Sigmoid colon (tissue), 3 donors: ENCODE data around the gene SH3BP1.

Experiments used
- POLR2A ChIP-seq, 2 donors: fragments of 450-650 bp; IDR thresholded peaks; one replicate each; pipeline ENCODE4 v1.6.1; 2016; ENCODE audit warnings: antibody characterized with exemption in 2 of 2, mild to moderate bottlenecking in 2 of 2, moderate library complexity in 2 of 2
- TF ChIP-seq, protein P1 (sequence below), 4 experiments: fragments of 450-650 bp in 3 of 4; fragments of 200-600 bp in 1 of 4; IDR thresholded peaks; one replicate each; pipeline ENCODE4 v1.5.1; 2016 to 2019; ENCODE audit warnings: antibody characterized with exemption in 4 of 4, mild to moderate bottlenecking in 3 of 4, moderate library complexity in 2 of 4

DNA sequence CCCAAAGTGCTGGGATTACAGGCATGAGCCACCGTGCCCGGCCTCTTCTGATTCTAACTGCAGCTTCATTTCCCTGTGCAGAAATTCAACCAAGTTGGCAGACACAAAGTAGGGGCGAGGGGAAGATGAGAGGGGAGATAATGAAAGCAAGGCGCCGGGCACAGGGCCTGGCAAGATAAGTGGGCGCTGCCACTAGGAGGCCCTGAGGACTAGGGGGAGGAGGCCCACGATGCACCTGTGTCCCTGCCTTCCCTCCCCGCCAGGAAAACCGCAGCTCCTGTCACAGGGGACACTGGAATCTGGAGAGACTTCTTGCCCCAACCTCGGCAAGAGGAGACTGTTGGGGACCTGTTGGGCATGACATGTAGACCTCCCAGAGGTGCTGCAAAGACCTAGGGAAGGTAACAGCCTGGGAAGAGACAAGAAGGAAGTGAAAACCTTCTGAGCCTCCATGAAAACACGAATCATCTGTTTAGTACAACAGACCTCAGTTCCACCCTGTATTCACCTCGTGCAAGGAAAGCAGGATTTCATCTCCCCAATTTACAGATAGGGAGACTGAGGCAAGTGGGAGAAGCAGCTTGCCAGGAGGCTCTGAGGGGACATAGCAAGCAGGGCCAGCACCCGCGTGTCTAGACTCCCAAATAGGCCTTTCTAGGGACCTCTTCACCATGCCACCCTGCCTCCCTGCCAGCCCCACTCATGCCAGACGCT lies 32.9 kb downstream of the SH3BP1 start:
- TF ChIP-seq, protein P1, sequence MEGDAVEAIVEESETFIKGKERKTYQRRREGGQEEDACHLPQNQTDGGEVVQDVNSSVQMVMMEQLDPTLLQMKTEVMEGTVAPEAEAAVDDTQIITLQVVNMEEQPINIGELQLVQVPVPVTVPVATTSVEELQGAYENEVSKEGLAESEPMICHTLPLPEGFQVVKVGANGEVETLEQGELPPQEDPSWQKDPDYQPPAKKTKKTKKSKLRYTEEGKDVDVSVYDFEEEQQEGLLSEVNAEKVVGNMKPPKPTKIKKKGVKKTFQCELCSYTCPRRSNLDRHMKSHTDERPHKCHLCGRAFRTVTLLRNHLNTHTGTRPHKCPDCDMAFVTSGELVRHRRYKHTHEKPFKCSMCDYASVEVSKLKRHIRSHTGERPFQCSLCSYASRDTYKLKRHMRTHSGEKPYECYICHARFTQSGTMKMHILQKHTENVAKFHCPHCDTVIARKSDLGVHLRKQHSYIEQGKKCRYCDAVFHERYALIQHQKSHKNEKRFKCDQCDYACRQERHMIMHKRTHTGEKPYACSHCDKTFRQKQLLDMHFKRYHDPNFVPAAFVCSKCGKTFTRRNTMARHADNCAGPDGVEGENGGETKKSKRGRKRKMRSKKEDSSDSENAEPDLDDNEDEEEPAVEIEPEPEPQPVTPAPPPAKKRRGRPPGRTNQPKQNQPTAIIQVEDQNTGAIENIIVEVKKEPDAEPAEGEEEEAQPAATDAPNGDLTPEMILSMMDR (IDR thresholded peaks at IDR 0.05), result no peak
- TF ChIP-seq POLR2A (IDR thresholded peaks at IDR 0.05), result no peak
